Measurements from ENCODE around the gene KLHDC8A. TPM values are rescaled to one million over a fixed set of nuclear protein-coding genes. Genes with fewer than 3 reads are reported as not detected.

Gene KLHDC8A
- total RNA-seq, 1 experiment from 2014 or later, result 0.49 TPM

GRCh38 chr1:205286335-205286950, 70.3 kb downstream of the KLHDC8A start (continued):
- no peak for TF ChIP-seq TCF7L2 (IDR thresholded peaks at IDR 0.05; ENCODE audit: borderline replicate concordance, extremely low read depth, insufficient read depth, insufficient read length)
- TF ChIP-seq YY1 (IDR thresholded peaks at IDR 0.05; ENCODE audit: extremely low read depth, insufficient replicate concordance, low read depth, low read length), result no peak
- no peak for TF ChIP-seq JUND (IDR thresholded peaks at IDR 0.05)
- TF ChIP-seq SIN3A (IDR thresholded peaks at IDR 0.05; ENCODE audit: low read depth), result no peak
- no peak for TF ChIP-seq ZBTB33 (IDR thresholded peaks at IDR 0.05; ENCODE audit: extremely low read depth, insufficient replicate concordance, low read length)

Other genes with a start within 250 kb of the KLHDC8A start
- 24.5 TPM for gene RBBP5, start 234.9 kb downstream of the KLHDC8A start, total RNA-seq (2021; ENCODE audit: unreplicated experiment)
- gene DSTYK, start 145.2 kb downstream of the KLHDC8A start, total RNA-seq (2021; ENCODE audit: unreplicated experiment), result 6.6 TPM
- gene TMCC2, start 129.0 kb downstream of the KLHDC8A start, total RNA-seq (2021; ENCODE audit: unreplicated experiment), result 2.7 TPM
- 3.0 TPM for gene NUAK2, start 35.2 kb downstream of the KLHDC8A start, total RNA-seq (2021; ENCODE audit: unreplicated experiment)
- gene LEMD1, start 65.1 kb upstream of the KLHDC8A start, total RNA-seq (2021; ENCODE audit: unreplicated experiment), result 11.9 TPM
- gene BLACAT1, start 99.1 kb upstream of the KLHDC8A start, total RNA-seq (2021; ENCODE audit: unreplicated experiment), result 3.9 TPM
- 32.0 TPM for gene CDK18, start 147.7 kb upstream of the KLHDC8A start, total RNA-seq (2021; ENCODE audit: unreplicated experiment)